ENCODE data around the gene CDHR1.

GRCh38 chr10:84166620-84167288 is 27.6 kb upstream of the CDHR1 start:
- TF ChIP-seq CTCF (IDR thresholded peaks at IDR 0.05; ENCODE audit: low read depth, low read length) (no peak), EZH2phosphoT487 (IDR thresholded peaks at IDR 0.05; ENCODE audit: low read depth) (no peak)

All from OCI-LY3 (cell line).